ENCODE data around the gene MCRIP2. TPM values are rescaled to one million over a fixed set of nuclear protein-coding genes. Genes with fewer than 3 reads are reported as not detected.
"Not testable (repeated sequence)": the region's sequence is repeated elsewhere in the genome, so short reads cannot be mapped to it uniquely, and the experiment has no call there.

MCRIP2 gene
- total RNA-seq, 2 donors from 2014 or later, result 110 to 121 TPM

DNA sequence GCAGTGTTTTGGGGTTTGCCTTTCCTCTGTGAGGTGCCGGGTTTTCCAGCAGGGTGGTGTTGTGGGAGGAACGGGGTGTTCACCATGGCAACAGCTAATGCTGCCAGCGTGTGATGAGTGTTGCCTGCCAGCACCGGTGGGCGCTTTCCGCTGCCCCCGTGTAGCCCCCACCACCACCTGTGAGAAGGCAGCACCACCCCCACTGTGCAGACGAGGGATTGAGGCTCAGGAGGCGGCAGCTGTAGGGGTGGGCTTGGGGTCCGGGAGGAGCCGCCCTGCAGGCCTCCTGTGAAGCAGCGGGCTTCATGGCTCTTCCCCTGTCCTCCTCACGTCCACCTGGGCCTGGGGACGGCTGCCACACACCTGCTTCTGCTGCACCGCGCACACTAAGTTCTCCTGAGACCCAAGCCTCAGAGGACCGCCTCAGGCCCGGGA is 46.5 kb upstream of the MCRIP2 start:
- no peak overlapping the region for H3K27ac ChIP-seq
- DNase-seq (ENCODE audit: low spot score), result no peak
- no peaks in the 10 kb centered on the region for H3K27me3 ChIP-seq

DNA sequence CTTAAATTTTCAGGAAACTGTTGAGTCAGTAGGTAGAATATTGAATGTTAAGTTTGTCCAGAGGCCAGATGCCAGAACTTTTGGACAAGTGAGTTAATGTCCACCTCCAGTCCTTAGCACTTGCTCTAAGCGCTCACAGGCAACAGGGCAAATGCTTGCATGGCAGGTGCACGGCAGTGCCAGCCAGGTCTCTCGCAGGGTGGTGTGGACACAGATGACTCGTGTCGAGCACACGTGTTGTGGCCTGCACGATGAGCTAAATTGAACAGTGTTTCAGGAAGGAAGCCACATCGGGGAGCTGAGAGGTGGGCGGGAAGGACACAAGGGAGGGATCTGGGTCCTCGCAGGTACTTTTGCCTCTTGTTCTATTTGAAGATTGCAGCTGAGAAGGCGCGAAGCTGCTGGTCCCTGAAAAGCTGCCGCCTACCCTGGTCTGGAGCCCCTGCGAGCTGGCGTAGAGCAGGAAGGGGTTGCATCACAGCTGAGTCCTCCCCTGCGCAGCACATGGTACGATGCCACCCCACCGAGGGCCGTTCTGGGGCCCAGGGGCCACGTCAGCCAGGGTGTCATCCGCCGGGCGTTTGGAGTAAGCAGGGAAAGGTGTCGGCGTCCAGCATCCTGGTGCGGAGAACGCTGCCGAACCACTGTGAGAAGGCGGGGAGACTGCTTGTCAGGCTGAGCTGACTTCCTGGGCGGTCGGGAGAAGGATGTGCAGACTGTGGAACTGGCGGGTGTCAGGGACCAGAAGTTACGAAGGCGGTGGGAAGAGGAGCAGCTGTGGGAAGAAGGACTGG is 45.5 kb upstream of the MCRIP2 start:
- no peaks in the 10 kb centered on the region for H3K9me3 ChIP-seq
- no peaks in the 10 kb centered on the region for H3K27me3 ChIP-seq
- no peak overlapping the region for H3K4me3 ChIP-seq
- no peaks in the 10 kb centered on the region for H3K36me3 ChIP-seq
- no peak for DNase-seq (ENCODE audit: low spot score)
- no peak overlapping the region for H3K27ac ChIP-seq
- H3K4me1 ChIP-seq, result peaks cover 0 to 18% of the 10 kb centered on the region in 2 donors
- TF ChIP-seq, protein P1, sequence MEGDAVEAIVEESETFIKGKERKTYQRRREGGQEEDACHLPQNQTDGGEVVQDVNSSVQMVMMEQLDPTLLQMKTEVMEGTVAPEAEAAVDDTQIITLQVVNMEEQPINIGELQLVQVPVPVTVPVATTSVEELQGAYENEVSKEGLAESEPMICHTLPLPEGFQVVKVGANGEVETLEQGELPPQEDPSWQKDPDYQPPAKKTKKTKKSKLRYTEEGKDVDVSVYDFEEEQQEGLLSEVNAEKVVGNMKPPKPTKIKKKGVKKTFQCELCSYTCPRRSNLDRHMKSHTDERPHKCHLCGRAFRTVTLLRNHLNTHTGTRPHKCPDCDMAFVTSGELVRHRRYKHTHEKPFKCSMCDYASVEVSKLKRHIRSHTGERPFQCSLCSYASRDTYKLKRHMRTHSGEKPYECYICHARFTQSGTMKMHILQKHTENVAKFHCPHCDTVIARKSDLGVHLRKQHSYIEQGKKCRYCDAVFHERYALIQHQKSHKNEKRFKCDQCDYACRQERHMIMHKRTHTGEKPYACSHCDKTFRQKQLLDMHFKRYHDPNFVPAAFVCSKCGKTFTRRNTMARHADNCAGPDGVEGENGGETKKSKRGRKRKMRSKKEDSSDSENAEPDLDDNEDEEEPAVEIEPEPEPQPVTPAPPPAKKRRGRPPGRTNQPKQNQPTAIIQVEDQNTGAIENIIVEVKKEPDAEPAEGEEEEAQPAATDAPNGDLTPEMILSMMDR (IDR thresholded peaks at IDR 0.05), result no peak

More for the DNA sequence above, 46.5 kb upstream of the MCRIP2 start:
- Histone ChIP-seq H3K36me3 (no peaks in the 10 kb centered on the region), H3K4me3 (no peak overlapping the region), H3K4me1 (peaks cover 0 to 24% of the 10 kb centered on the region in 2 donors), H3K9me3 (no peaks in the 10 kb centered on the region)
- TF ChIP-seq, protein P1 (IDR thresholded peaks at IDR 0.05), result no peak

DNA sequence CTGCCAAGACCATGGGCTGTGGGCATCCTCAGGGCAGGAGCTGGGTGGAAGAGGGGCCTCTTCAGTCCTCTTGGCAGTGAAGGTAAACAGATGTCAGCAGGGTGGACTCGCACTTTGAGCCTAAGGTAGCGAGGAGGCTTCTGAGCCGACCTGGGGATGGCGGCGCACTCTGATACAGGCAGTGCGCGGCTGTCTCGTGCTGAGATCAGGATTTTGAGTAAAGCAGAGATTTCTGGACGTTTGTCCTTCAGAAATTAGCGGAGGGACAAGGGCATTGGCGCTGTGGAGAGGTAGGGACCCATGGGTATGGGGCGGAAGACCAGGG is 44.9 kb upstream of the MCRIP2 start:
- TF ChIP-seq, protein P1 (IDR thresholded peaks at IDR 0.05), result no peak
- H3K4me3 ChIP-seq, result no peak overlapping the region
- H3K36me3 ChIP-seq, result no peaks in the 10 kb centered on the region
- no peak overlapping the region for H3K27ac ChIP-seq
- no peaks in the 10 kb centered on the region for H3K9me3 ChIP-seq
- peaks cover 0 to 16% of the 10 kb centered on the region in 2 donors for H3K4me1 ChIP-seq
- no peaks in the 10 kb centered on the region for H3K27me3 ChIP-seq
- DNase-seq (ENCODE audit: low spot score), result no peak

DNA sequence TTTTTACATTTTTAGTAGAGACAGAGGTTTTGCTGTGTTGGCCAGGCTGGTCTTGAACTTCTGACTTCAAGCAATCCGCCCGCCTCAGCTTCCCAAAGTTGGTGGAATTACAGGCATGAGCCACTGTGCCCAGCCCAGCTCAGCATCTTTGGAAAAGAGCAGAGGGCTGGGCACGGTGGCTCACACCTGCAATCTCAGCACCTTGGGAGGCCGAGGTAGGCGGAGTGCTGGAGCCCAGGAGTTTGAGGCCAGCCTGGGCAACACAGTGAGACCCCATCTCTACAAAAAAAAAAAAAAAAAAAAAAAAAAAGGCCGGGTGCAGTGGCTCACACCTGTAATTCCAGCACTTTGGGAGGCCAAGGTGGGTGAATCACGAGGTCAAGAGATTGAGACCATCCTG is 44.0 kb upstream of the MCRIP2 start:
- DNase-seq (ENCODE audit: low spot score); H3K4me1 ChIP-seq; H3K9me3 ChIP-seq; H3K27me3 ChIP-seq; H3K27ac ChIP-seq; H3K36me3 ChIP-seq; H3K4me3 ChIP-seq: not testable (repeated sequence)

DNA sequence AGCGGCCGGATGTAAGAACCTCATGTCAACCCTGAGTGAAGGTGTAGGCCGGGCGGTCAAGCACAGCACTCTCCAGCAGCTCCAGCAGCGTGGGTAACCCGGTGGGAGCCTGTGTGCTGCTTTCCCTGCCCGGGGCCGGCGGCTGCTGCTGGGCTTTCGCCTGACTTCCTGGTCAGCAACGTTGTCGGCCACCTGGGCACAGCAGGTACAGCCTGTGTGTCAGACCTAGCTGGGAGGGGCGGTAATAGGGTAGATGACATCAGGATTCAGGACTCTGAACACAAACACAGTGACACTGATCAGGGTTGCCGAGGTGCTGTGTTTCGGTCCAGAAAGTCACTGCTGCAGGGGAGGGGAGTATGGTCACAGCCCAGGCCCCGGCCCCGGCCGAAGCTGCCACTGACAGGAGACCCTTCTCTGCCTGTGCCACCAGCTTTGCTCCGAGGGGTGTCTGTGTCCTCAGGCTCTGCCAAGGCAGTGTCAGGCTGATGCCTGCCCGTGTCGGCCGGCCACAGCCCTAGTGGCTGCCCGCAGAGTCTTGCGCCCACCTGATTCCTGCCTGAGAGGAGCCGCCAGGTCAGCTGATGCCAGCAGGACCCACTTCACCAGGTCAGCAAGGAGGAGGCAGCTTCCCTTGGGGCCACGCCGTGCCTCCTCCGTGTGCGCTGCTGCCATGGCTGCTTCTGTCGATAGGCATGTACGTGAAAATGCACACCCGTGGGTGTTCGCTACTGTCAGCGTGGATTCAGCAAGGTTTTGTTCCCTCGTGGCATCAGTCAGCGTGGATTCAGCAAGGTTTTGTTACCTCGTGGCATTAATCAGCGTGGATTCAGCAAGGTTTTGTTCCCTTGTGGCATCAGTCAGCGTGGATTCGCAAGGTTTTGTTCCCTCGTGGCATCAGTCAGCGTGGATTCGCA is 42.5 kb upstream of the MCRIP2 start:
- Histone ChIP-seq H3K27ac (no peak overlapping the region), H3K36me3 (no peaks in the 10 kb centered on the region), H3K9me3 (no peaks in the 10 kb centered on the region), H3K4me1 (no peaks in the 10 kb centered on the region), H3K4me3 (no peak overlapping the region), H3K27me3 (no peaks in the 10 kb centered on the region)
- no peak for DNase-seq (ENCODE audit: low spot score)
- TF ChIP-seq, protein P1 (IDR thresholded peaks at IDR 0.05), result no peak

DNA sequence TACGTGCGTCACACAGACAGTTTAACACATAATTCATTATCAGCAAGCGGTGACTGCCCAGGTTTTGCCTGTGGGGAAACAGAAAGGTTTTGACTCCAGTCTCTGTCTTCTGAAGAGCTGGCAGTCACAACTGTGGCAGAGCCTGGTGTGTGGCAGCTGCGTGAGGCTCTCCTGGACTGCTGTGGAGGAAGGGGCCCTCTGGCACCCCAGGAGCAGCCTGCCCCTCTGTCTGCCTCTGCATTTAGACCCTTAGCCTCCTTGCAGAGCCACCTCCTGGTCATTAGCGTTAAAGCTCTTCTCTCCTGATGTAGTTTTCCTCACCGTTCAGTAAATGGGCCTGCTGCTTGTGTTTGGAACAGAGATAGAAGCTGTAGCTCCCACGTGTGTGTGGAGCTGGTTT is 40.8 kb upstream of the MCRIP2 start:
- Histone ChIP-seq H3K9me3 (no peaks in the 10 kb centered on the region), H3K36me3 (no peaks in the 10 kb centered on the region), H3K27ac (no peak overlapping the region), H3K4me1 (no peaks in the 10 kb centered on the region), H3K27me3 (no peaks in the 10 kb centered on the region), H3K4me3 (no peak overlapping the region)
- TF ChIP-seq, protein P1 (IDR thresholded peaks at IDR 0.05), result no peak
- no peak for DNase-seq (ENCODE audit: low spot score)

All from right atrium auricular region (tissue), 2 donors.